ENCODE measurements around the gene ZNF765.
"Not testable (repeated sequence)": the region's sequence is repeated elsewhere in the genome, so short reads cannot be mapped to it uniquely, and the experiment has no call there.

ZNF765 gene

DNA sequence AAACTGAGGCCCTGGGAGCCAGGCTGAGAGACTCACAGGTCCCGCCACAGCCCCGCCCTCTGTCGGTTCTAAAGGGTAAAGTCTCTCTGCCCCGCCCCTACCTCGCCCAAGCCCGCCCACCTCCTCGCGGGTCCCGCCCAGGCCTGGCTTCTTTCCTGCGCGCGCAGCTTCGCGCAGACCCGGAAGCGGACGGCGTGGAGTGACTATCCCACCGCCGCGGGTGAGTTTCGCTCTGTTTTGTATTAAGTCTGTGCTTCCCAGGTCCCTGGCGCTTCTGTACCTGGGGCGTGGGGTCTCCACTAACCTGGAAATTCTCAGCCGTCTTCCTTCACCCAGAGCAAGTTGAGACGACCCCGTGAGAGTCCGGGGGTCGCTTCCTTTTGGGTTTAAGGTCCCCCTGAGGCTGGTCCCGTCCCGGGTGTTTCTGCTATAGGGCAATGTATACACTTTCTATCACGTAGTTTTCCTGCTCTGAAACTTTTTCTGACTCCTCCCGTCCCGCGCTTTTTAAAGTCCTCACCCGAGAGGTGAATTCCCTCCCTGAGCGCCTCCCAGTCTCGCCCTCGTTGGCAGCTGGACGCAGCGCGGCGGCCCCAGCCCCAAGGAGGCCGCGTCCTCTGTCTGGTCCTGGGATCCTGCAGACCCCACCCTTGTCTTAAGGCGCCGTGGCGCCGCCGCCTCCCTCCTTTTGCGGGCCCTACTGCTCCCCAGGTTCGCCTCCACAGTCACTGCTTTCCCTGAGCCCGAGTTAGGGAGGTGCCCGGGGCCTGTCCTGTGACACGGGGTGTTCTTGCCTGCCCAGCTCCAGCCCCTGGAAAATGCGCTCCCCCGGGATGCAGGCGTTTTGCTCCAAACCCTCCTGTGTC, at the start of gene ZNF765:
Gene ZNF765 (plus strand): TSS at position 176 of the 866 bp plus-strand sequence. CDS start 2,867 bp downstream, outside the sequence.
- DNase-seq, result peak; percentile 89 to 98 (median 95)
- intact Hi-C loops (cut with DNase I), result no loop called here

DNA sequence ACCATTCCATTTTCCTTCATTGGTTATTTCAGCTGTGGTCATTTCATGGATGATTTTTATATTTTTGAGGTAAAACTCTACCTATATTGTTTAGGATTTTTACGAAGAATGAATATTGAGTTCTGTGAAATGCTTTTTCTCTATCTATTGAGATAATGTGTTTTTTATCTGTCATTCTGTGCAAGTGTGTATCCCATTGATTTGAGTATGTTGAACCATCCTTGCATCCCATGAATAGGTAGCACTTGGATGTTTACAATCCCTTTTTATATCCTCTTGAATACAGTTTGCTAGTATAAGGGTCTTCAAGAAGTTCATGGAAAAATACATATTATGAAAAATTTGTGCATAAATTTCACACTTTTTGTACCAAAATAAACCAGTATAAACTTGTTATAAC, 39.2 kb upstream of the ZNF765 start:
- intact Hi-C loops (cut with DNase I), result no loop called here
- DNase-seq, result no peak

DNA sequence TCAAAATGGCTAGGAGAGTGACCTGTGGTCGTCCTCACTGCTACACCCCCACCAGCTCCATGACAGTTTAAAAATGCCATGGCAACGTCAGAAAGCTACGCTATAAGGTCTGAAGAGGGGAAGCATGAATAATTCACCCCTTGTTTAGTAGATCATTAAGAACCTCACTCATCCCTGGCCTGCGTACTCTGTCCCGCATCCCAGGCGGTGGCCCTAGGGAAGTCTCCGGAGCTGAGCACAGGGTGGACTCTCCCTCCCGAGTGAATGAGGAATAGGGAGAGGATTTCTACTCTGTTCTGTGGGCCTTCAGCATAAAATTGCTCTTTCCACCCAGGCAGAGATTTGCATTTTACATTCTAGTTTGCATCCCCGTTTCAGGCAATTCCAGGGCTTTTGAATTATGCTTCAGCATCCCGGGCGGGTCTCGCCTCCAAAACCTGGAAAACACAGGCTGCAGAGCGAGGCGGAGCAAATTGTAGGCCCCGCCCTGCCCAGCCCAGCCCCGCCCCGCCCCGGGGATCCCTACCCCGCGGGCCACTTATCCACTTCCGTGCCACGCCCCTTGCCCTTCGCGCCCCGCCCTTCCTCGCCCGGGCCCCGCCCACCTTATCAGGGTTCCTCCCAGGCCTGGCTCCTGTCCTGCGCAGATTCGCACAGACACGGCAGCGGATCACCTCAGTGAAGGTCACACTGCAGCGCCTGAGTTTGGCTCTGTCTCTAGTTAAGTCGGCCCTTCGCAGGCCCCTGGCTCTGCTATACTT, 36.9 kb upstream of the ZNF765 start:
- no peak for DNase-seq
- intact Hi-C loops (cut with DNase I), result no loop called here

DNA sequence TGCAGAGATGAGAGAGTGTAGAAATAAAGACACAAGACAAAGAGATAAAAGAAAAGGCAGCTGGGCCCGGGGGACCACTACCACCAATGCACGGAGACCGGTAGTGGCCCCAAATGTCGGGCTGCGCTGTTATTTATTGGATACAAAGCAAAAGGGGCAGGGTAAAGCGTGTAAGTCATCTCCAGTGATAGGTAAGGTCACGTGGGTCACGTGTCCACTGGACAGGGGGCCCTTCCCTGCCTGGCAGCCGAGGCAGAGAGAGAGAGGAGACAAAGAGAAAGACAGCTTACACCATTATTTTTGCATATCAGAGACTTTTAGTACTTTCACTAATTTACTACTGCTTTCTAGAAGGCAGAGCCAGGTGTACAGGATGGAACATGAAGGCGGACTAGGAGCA, 34.9 kb upstream of the ZNF765 start:
- DNase-seq, result not testable (repeated sequence)
- intact Hi-C loops (cut with DNase I), result loop anchor here (5.0 kb wide), 1 partner anchor 163 kb away; no protein-coding TSS in a partner anchor

- DNase-seq, result peak; percentile 79 to 96 (median 92)
- intact Hi-C loops (cut with DNase I), result no loop called here
These were observed 29.6 kb upstream of the ZNF765 start, which contains the start of gene ZNF525 for GRCh38 chr19:53365134-53365898. Gene ZNF525 (plus strand): TSS chr19:53365705. CDS start chr19:53372282, 6,577 bp downstream.

GRCh38 chr19:53365899-53366493, 29.0 kb upstream of the ZNF765 start:
- intact Hi-C loops (cut with DNase I), result no loop called here
- DNase-seq, result peak in 23 of 42 donors; percentile 4 to 46 (median 23)

DNA sequence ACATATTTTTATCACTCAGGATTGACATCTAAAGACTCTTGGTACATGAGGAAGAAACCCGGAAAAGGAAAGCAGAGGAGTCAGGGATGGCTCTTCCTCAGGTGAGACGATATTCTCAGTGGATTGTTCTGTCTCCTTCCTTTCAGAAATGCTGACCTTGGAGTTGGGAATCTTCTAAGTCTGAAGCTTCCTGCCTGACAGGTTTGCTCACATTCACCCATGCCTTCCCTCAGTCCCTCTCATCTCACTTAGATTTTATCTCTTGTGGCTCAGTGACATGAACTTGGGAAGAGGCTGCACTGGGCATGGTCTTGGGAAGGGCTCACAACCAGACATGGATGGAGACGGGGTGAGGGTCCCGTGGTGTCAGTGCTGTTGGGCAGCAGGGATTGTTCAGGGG, 22.8 kb upstream of the ZNF765 start:
- intact Hi-C loops (cut with DNase I), result no loop called here
- no peak for DNase-seq

- no peak for DNase-seq
- intact Hi-C loops (cut with DNase I), result no loop called here
These were observed 20.7 kb upstream of the ZNF765 start for GRCh38 chr19:53374288-53374687.

- no peak for DNase-seq
- intact Hi-C loops (cut with DNase I), result no loop called here
These were observed 20.2 kb upstream of the ZNF765 start for GRCh38 chr19:53374743-53375142.

DNA sequence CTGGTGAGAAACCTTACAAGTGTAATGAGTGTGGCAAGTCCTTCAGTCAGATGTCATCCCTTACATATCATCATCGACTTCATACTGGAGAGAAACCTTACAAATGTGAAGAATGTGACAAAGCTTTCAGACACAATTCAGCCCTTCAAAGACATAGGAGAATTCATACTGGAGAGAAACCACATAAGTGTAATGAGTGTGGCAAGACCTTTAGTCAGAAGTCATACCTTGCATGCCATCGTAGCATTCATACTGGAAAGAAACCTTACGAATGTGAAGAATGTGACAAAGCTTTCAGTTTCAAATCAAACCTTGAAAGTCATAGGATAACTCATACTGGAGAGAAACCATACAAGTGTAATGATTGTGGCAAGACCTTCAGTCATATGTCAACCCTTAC, 13.6 kb upstream of the ZNF765 start:
- DNase-seq, result no peak
- intact Hi-C loops (cut with DNase I), result no loop called here

DNA sequence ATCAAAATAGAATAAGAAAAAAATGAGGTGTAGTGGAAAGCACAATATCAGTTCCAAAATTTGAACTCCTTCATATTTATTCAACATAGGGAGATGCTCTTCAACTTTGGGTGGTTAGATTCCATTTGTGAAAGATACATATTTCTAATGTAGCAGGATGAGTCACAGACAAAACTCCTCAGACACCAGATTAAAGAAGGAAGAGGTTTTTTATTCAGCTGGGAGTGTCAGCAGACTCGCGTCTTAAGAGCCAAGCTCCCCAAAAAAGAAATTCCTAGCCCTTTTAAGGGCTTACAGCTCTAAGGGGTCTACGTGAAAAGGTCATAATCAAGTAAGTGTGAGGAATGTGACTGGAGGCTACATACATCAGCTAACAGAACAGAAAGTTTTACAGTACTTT, 6.8 kb upstream of the ZNF765 start:
- DNase-seq, result no peak
- intact Hi-C loops (cut with DNase I), result no loop called here

DNA sequence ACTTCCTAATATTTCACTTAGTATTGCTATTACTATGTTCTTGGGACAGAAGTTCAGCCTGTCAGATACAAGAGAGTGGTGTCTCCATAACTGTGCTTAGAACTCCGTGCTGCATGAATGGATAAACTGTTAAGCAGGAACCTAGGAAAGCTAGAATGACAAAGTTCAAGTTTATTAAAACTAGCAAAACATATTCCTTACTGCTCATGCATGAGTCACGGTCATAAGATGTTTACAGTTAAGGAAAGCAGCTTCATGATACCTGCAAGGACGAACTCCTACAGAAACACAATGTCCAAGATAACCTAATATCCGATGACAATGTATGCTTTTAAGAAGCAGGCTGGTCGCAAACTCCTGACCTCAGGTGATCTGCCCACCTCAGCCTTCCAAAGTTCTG, 6.0 kb upstream of the ZNF765 start:
- intact Hi-C loops (cut with DNase I), result no loop called here
- DNase-seq, result no peak

DNA sequence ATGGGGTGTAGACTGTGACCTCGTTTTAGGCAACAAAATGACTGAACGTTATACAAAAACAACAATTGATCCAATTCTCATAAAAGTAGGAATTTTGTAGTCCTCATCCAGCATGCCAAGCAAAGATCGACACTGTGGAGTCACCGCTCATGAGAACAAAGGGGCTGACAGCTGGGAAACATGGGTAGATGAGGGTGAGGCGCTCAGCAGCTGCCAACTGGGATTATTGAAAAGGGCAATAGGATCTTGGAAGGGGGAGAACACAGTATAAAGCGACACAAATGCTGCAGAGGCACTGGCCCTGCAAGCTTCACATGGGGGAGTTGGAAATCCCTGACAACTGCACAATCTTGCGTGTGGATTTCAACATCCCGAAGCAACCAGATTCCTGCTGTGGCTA, 5.4 kb upstream of the ZNF765 start:
- intact Hi-C loops (cut with DNase I), result no loop called here
- no peak for DNase-seq

DNA sequence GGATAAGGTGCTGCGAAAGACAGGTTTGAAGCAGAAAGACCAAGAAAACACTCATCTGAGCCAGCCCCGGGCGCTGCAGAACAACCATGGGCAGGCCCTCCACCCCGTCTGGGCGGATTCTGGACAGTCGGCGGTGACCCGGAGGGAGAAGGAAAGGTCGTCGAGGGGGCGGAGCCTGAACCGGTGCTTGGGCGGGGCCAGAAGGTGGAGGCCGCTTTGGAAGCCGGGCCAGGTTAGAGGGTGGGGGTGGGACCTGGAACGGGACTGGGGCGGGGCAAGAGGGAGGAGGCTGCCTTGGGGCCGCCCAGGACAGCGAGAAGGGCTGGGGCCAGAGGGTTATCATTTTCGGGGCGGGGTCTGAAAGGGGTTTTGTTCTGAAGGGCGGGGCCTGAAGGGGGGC, 5.0 kb upstream of the ZNF765 start:
- peak in 38 of 42 donors; percentile 4 to 76 (median 33) for DNase-seq
- intact Hi-C loops (cut with DNase I), result no loop called here

DNA sequence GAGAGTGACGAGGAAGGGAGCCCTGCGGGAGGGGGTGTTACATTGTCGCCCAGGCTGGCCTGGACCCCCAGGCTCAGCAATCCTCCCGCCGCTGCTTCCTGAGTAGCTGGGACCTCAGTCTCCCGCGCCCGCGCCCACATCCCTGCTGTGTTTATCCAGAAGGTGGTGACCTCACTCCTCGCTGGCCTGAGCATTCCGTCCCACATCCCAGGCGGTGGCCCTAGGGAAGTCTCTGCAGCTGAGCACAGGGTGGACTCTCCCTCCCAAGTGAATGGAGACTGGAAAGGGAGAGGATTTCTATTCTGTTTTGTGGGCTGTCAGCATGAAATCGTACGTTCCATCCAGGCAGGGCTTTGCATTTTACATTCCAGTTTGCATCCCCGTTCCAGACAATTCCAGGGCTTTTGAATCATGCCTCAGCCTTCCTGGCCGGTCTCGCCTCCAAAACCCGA, 401 bp upstream of the ZNF765 start:
- intact Hi-C loops (cut with DNase I), result no loop called here
- peak in 41 of 42 donors; percentile 5 to 69 (median 32) for DNase-seq

DNA sequence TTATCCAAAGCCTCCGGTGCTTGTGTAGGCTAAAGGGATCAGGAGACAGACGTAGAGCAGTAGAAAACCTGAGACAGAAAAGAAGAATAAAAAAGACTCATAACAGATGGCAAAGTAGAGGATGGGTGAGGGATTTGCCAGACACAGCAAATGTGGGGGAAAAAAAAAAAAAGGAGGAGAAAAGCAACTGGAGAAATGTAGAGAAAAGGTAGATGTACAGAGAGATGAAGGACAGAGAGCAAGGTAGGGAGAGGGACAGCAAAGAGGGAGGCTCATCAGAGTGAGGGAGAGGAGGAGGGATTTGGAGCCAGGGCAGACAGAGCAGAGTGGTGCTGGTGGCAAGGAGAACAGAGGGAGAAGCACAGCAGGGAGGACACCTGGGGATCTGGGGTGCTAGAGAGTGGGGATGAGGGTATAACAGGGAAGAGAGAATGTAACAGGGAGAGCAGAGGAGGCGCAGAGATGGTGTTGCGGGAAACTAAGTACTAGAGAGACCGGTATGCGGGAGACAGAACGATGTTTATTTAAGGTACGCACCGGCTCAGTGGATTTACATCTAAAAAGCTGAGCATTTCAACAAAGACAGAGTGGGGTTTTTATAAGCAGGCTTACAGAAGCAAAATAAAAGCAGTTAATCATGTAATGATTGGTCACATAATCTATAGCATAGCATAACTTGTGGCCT, 1.0 kb downstream of the ZNF765 start:
- intact Hi-C loops (cut with DNase I); DNase-seq: not testable (repeated sequence)

DNA sequence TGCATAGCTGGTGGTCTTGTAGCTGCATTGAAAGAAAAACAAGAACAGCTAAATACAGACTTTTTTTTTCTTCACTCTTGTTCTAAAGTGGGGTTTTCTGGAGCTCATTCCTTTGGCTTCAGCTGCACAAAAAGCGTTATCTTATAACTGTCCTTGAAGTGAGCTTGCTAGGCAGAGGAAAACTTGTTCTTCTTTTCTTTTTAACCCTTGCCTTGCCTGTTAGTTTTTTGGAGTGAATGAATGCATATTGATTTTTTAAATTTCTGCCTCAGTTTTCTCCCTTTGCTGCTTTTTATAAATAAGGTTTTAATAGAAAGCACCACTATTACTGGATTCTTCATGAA, 1.5 kb downstream of the ZNF765 start:
- intact Hi-C loops (cut with DNase I), result no loop called here
- no peak for DNase-seq

DNA sequence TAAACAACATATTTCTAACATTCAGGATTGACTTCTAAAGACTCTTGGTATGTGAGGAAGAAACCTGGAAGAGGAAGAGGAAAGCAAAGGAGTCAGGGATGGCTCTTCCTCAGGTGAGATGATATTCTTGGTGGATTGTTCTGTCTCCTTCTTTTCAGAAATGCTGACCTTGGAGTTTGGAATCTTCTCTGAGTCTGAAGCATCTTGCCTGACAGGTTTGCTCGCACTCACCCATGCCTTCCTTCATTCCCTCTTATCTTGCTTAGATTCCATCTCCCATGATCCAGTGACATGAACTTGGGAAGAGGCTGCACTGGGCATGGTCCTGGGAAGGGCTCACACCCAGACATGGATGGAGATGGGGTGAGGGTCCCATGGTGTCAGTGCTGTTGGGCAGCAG, 3.0 kb downstream of the ZNF765 start:
- DNase-seq; intact Hi-C loops (cut with DNase I): not testable (repeated sequence)
